CD4-positive, alpha-beta T cell treated with Interleukin-4 for 1 hour (primary cell): Measurements from ENCODE around the gene RBM11.
"Not testable (repeated sequence)": the region's sequence is repeated elsewhere in the genome, so short reads cannot be mapped to it uniquely, and the experiment has no call there.

Experiments used
- DNase-seq, 2 donors: peaks; one replicate each; pipeline ENCODE4 v3.0.0-alpha.2; 2020 to 2022

The RBM11 gene, protein sequence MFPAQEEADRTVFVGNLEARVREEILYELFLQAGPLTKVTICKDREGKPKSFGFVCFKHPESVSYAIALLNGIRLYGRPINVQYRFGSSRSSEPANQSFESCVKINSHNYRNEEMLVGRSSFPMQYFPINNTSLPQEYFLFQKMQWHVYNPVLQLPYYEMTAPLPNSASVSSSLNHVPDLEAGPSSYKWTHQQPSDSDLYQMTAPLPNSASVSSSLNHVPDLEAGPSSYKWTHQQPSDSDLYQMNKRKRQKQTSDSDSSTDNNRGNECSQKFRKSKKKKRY

DNA sequence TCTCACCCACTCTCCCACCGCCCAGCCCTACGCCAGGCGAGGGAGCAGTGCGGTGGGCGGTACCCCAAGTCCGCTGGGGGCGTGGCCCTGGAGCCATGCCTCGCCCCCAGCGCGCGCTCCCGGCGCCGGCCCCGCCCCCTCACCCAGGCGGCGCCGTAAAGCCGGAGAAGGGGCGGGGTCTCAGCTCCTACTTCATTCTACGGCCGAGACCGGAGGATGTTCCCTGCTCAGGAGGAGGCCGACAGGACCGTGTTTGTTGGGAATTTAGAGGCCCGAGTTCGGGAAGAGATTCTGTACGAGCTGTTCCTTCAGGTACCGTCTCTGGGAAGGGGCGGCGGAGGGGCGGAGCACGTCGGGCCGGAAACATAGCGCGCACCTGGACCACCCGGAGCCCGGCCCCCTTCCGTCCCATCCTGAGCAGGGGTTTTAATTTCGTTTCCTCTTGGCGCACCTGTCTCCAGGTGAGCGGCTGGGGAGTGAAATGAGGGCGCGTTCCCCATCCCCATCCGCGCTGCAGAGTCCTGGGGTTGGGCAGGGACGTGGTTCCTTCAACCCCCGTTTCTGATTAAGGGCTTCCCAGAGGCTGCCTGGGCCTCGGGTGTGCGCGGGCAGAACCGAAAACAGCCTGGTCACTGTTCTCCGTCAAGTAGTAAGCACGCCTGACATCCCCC lies at the start of gene RBM11:
Gene RBM11, plus strand, starts transcription at position 187 of the 671 bp plus-strand sequence. Its CDS starts 30 bp downstream, at position 217.
- peak; percentile 65 to 71 for DNase-seq

DNA sequence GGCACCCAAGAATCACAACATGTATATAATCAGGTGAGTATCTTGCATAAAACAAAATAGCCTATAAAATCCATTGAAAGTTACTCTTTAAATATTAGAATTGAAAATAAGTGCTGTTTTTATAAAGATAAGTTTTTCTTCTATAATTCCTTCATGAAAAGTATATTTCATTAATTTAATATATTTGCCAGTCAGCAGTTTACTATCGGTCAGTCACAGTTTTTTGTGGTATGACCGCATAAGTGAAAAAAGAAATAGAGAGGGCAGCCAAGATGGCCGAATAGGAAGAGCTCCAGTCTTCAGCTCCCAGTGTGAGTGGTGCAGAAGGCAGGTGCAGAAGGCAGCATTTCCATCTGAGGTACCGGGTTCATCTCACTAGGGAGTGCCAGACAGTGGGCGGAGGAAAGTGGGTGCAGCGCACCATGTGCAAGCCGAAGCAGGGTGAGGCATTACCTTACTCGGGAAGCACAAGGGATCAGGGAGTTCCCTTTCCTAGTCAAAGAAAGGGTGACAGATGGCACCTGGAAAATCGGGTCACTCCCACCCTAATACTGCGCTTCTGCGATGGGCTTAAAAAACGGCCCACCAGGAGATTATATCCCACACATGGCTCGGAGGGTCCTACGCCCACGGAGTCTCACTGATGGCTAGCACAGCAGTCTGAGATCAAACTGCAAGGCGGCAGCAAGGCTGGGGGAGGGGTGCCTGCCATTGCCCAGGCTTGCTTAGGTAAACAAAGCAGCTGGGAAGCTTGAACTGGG lies 49.3 kb upstream of the RBM11 start:
- not testable (repeated sequence) for DNase-seq

DNA sequence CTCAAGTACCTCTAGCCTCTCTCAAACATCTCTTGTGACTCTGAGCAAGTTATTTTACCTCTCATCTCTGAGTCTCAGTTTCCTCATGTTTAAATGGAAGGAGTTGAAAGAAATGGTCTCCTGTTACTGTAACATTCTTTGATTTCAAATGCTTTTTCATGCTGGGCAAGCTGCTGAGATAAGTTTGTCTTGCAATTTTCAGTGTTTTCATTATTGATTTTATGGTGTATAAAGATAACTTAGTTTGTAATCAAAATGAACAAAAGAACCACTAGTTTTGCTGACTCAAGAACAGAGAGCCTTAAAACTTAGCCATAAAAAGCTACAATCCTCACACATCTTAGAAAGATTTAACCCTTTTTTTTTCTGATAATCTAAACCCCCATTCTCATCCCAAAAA lies 9.7 kb upstream of the RBM11 start:
- DNase-seq, result no peak

- no peak for DNase-seq
These were observed 5.2 kb upstream of the RBM11 start, which contains the start of gene LIPI for GRCh38 chr21:14210738-14211137. Gene LIPI (minus strand): TSS chr21:14210955. CDS start chr21:14210845, 110 bp downstream.

GRCh38 chr21:14213164-14213563 lies 2.8 kb upstream of the RBM11 start:
- DNase-seq, result no peak

GRCh38 chr21:14223365-14223764 lies 7.4 kb downstream of the RBM11 start:
- no peak for DNase-seq

GRCh38 chr21:14229399-14229798 lies 13.4 kb downstream of the RBM11 start:
- DNase-seq, result no peak

- DNase-seq, result no peak
These were observed 19.1 kb downstream of the RBM11 start for GRCh38 chr21:14235101-14235500.

DNA sequence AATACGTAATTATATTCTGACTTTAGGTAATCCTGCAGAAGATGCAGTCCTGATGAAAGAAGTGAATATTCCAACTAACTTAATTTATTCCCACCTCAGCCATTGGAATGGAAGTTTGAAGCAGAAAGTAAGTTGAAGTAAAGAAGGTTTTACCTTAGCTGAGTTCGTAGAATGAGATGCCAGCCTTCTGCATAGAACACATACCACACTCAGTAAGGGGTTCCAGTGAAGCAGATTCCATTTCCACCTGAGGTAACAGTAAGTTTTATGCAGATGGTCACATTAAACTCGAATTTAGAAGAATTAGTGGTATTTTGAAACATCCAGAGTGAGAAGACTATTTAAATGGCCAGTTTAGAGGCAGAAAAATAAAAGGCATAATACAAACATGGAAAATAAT lies 20.2 kb downstream of the RBM11 start:
- no peak for DNase-seq

DNA sequence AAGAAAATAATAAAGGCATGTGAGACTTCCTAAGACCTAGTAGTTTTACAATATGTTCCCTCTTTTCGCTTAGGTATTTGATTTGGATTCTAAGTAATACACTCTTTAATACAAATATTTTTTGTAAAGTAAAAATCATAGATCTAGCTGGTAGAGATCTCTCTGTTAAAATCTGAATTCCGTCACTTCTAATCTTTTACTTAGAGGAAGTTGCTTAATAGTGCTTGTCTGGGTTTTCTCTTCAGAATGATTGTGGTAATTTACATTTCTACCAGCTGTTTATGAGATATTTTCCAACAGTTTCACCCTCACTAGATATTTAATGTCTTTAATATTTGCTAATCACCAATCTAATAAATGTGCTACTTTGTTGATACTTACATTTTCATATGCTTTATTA lies 23.3 kb downstream of the RBM11 start:
- DNase-seq, result no peak

DNA sequence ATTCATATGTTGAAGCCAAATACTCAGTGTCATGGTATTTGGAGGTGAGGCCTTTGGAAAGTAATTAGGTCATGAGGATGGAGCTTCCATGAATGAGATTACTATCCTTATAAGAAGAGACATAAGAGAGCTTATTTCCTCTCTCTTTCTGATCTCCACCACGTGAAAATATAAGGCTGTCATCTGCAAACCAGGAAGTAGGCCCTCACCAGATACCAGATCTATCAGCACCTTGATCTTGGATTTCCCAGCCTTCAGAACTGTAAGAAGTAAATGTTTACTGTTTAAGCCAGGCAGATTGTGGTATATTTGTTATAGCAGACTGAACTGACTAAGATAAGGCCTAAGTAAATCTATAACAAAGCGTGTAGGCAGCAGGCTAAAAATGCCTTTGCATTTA lies 25.3 kb downstream of the RBM11 start:
- DNase-seq, result peak in 1 of 2 donors; percentile 27

GRCh38 chr21:14243461-14243860 lies 27.5 kb downstream of the RBM11 start:
- no peak for DNase-seq

DNA sequence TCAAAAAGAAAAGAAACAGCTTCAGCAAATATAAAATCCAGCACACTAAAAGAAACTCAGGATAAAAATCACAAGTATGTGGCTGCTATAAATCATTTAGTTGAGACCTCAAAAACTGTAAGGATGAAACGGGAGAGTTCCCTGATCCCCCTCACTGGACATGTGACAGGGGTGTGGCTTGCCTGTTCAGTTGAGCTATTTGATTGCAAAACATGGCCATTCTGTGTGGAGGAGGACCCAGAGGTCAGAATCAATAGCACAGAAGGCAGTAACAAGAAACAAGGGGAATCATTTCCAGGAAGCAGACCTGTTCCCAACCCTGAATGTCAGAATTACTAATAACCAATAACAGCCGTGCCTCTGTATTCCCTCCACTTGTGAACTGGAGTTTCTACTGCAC lies 27.9 kb downstream of the RBM11 start:
- no peak for DNase-seq

DNA sequence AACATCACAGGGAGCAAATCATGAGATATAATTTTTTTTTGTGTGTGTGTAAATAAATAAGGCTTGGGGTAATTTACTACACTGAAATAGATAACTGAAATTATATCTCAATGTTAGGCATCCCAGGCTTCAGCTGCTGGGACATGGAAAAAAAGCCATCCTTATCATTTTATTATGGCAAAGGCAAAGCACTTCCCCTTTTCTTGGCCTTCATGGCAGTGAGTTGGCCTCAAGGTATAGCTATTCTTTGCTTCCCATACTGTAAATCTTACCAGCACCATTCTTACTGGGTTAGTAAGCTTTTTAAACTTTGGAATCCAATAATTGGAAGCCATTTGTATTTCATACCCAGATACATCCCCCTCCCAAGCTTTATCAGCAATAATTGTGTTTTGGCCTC lies 29.0 kb downstream of the RBM11 start:
- DNase-seq, result no peak

DNA sequence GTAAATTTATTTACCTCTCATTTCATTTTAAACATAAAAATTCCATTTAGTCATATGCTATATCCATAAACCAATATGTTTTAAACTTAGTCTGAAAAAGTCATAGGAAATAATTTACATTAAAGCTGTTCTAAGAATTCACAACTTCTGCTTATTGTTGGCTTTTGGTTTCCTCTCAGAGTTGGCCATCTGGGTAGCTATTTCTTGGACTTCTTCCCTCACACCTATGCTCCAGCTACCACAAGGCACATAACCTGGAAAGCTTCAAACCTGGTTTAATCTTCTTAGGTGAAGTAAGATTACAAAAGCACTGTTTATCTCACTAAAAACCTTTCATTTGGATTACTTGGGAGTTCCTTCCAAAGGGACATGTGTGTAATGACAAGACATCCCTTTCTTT lies 29.8 kb downstream of the RBM11 start:
- DNase-seq, result no peak

- no peak for DNase-seq
These were observed 35.4 kb downstream of the RBM11 start for GRCh38 chr21:14251336-14251735.

DNA sequence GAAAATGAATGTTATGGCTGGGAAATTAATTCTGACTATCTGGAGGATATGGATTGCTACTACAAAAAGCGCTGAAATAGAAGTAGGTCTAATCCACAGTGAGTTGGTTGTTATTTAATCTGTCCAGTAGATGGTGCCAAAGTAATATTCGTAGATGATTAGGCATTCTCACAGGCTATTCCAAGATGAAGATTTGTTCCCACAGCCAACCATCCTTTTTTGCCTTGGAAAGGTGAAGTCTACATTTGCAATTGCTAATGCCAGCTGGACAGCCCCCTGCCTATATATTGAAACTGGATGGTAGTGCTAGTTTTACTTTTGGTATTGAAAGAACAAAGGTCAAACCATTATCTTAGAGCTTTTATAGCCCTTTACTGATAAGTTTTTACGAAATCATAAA lies 43.8 kb downstream of the RBM11 start:
- peak in 1 of 2 donors; percentile 34 for DNase-seq

DNA sequence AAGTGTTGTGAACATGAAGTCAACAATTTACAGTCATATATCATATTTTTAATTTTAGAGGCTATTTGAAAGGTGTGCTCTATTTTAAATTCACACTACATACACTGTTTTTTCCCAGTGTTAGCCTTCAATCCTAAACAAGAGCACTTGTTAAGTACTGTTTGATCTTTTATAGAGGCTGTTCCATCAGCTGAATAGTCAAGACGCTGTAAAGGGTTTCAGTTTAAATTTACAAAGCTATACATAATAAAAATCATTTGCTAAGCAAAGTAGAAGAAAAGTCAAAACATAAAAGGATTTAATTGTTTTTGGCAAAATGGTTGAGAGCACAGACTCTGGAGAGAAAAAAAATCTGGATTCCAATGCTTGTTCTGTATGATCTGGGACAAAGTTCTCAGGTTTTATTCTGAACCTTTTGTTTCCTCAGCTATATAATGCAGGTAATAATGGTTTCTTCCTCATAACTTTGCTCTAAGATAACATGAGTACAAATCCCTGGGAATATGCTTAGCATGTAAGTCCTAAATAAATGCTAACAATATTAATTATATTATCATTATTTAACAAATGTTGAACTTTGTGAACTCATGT lies 44.3 kb downstream of the RBM11 start:
- DNase-seq, result no peak

GRCh38 chr21:14262039-14262438 lies 46.1 kb downstream of the RBM11 start:
- no peak for DNase-seq

- DNase-seq, result no peak
These were observed 47.9 kb downstream of the RBM11 start for GRCh38 chr21:14263879-14264278.

DNA sequence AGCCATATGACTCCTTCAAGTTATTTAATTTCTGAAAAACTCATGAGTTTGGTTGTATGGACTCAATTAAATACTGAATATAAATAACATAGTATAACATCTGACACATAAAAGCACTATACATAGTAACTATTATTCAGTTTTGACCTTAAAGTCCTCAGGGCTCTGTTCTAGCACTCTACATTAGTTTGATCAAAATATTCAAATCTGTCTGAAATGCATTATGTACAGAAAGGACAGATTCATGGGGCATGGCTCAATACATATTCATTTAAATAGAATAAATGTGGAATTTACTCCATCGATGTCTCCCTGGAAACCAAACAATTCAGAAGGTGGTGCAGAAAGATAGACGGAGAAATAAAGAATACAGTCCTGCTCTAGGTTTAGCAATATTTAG lies 49.1 kb downstream of the RBM11 start:
- DNase-seq, result no peak

DNA sequence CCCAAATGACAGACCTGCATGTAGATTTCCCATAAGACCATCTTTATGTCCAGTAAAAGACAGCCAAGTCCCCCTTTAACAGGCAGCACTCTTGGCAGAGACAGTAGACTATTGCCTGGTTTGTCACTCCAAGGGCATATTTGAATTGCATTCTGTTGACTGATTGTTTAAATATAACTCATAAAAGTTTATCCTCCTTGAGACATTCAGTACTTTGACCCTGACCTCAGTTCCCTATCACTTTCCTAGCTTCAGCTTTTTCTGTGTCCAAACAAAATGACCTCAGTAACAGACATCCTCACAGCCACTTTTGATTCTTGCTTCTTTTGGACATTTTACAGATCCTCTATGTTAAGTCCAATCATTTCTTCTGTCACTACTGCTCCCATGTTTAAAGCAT lies 51.1 kb downstream of the RBM11 start:
- DNase-seq, result no peak

GRCh38 chr21:14270631-14271030 lies 54.7 kb downstream of the RBM11 start:
- no peak for DNase-seq
